Caco-2 (cell line): ENCODE data around the gene AMIGO2. TPM values are rescaled to one million over a fixed set of nuclear protein-coding genes. Genes with fewer than 3 reads are reported as not detected.
"Not testable (repeated sequence)": the region's sequence is repeated elsewhere in the genome, so short reads cannot be mapped to it uniquely, and the experiment has no call there.

Source experiments
- BruUV-seq: library from RNA; stranded (reverse); fragments of 400-500 nt; replicated peaks from 2 replicates; lab custom pipeline; 2021; lab: Mats Ljungman, UMichigan
- CTCF ChIA-PET: fragments of 300-600 bp; sonication (Branson Sonifier 250); formaldehyde crosslinking; loops from one replicate; lab custom pipeline; 2022; ENCODE audit warnings: antibody characterized with exemption; lab: Charles Lee
- POLR2A ChIA-PET: fragments of 300-600 bp; sonication (Branson Sonifier 250); formaldehyde crosslinking; loops from one replicate; lab custom pipeline; 2022; ENCODE audit warnings: antibody characterized with exemption; lab: Charles Lee
- DNase-seq, 2 experiments: peaks; one replicate each; pipeline versions ENCODE4 v3.0.0 to v3.0.0-alpha.2; 2020 to 2022
- H3K27me3 ChIP-seq: replicated peaks from 2 replicates; pipeline ENCODE4 v1.6.0; 2011; ENCODE audit warnings: low read length; ENCODE audit not compliant: control insufficient read depth, insufficient read depth
- H3K36me3 ChIP-seq: 2 replicates; pipeline ENCODE4 v1.5.1; 2011; ENCODE audit warnings: low read length; ENCODE audit not compliant: control insufficient read depth, insufficient read depth
- H3K4me1 ChIP-seq: fragments of 250-450 bp; sonication (Bioruptor Pico); 2 replicates; pipeline ENCODE4 v1.5.1; 2020; ENCODE audit warnings: mild to moderate bottlenecking
- H3K4me3 ChIP-seq: 2 replicates; pipeline ENCODE4 v1.5.1; 2011; ENCODE audit warnings: low read depth, mild to moderate bottlenecking, control low read depth, low read length
- H3K9me3 ChIP-seq: fragments of 250-450 bp; sonication (Bioruptor Pico); 2 replicates; pipeline ENCODE4 v1.5.1; 2020; ENCODE audit warnings: mild to moderate bottlenecking, moderate library complexity
- H3K27ac Mint-ChIP-seq: one replicate; pipeline ENCODE4 v1.8.0; 2022; ENCODE audit warnings: mixed read lengths; ENCODE audit not compliant: unreplicated experiment
- H3K27me3 Mint-ChIP-seq: one replicate; pipeline ENCODE4 v1.8.0; 2022; ENCODE audit warnings: mixed read lengths; ENCODE audit not compliant: insufficient read depth, unreplicated experiment
- H3K36me3 Mint-ChIP-seq: one replicate; pipeline ENCODE4 v1.8.0; 2022; ENCODE audit warnings: mild to moderate bottlenecking, mixed read lengths; ENCODE audit not compliant: insufficient read depth, unreplicated experiment
- H3K4me1 Mint-ChIP-seq: one replicate; pipeline ENCODE4 v1.8.0; 2022; ENCODE audit warnings: low read depth, mixed read lengths; ENCODE audit not compliant: unreplicated experiment
- H3K4me3 Mint-ChIP-seq: one replicate; pipeline ENCODE4 v1.8.0; 2022; ENCODE audit warnings: mild to moderate bottlenecking, moderate library complexity, mixed read lengths; ENCODE audit not compliant: unreplicated experiment
- H3K9me3 Mint-ChIP-seq: one replicate; pipeline ENCODE4 v1.8.0; 2022; ENCODE audit warnings: mixed read lengths; ENCODE audit not compliant: unreplicated experiment
- intact Hi-C: fragments of 100-400 bp; cut with micrococcal nuclease; formaldehyde crosslinking; loops from one replicate; pipeline ENCODE4 v1.10.0; 2022; ENCODE audit not compliant: unreplicated experiment
- total RNA-seq: library from RNA; stranded (reverse); gene quantifications from 2 replicates; pipeline ENCODE4 v1.2.3, GENCODE V29; 2022
- TF ChIP-seq, protein P1 (sequence below), 2 experiments: fragments of 200-600 bp in 1 of 2; IDR thresholded peaks; 1 replicate in 1 of 2; 2 replicates in 1 of 2; pipeline versions ENCODE4 v1.5.1 to v1.8.0; 2011 to 2022; ENCODE audit warnings: antibody characterized with exemption in 1 of 2, control low read depth in 1 of 2, inconsistent platforms in 1 of 2, low read depth in 1 of 2, low read length in 1 of 2, mild to moderate bottlenecking in 1 of 2, moderate library complexity in 1 of 2; ENCODE audit not compliant: insufficient read depth in 1 of 2, severe bottlenecking in 1 of 2, unreplicated experiment in 1 of 2

The AMIGO2 gene
- total RNA-seq, 1 experiment from 2014 or later, result 1.6 TPM

DNA sequence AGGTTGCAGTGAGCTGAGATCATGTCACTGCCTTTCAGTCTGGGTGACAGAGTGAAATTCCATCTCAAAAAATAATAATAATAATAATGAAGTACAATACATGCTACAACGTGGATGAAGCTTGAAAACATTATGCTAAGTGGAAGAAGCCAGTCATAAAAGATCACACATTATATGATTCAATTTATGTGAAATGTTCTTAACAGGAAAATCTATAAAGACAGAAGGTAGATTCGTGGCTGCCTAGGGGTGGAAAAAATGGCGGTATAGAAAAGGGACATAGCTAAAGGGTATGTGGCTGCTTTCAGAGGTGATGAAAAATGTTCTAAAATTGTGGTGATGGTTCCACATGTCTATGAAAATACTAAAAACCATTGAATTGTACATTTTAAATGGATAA, 41.0 kb upstream of the AMIGO2 start:
- Mint-ChIP-seq H3K9me3 (no peaks in the 10 kb centered on the region), H3K27ac (no peak overlapping the region), H3K36me3 (no peaks in the 10 kb centered on the region), H3K27me3 (no peaks in the 10 kb centered on the region), H3K4me1 (no peaks in the 10 kb centered on the region), H3K4me3 (no peak overlapping the region)
- no peaks in the 10 kb centered on the region for H3K27me3 ChIP-seq
- no peaks in the 10 kb centered on the region for H3K9me3 ChIP-seq
- no peaks in the 10 kb centered on the region for H3K4me1 ChIP-seq
- H3K4me3 ChIP-seq, result no peak overlapping the region
- no TSS peak for BruUV-seq
- ChIA-PET POLR2A (no interaction called here), CTCF (no interaction called here)
- no peak for DNase-seq
- no peaks in the 10 kb centered on the region for H3K36me3 ChIP-seq
- TF ChIP-seq, protein P1, sequence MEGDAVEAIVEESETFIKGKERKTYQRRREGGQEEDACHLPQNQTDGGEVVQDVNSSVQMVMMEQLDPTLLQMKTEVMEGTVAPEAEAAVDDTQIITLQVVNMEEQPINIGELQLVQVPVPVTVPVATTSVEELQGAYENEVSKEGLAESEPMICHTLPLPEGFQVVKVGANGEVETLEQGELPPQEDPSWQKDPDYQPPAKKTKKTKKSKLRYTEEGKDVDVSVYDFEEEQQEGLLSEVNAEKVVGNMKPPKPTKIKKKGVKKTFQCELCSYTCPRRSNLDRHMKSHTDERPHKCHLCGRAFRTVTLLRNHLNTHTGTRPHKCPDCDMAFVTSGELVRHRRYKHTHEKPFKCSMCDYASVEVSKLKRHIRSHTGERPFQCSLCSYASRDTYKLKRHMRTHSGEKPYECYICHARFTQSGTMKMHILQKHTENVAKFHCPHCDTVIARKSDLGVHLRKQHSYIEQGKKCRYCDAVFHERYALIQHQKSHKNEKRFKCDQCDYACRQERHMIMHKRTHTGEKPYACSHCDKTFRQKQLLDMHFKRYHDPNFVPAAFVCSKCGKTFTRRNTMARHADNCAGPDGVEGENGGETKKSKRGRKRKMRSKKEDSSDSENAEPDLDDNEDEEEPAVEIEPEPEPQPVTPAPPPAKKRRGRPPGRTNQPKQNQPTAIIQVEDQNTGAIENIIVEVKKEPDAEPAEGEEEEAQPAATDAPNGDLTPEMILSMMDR (IDR thresholded peaks at IDR 0.05; ENCODE audit: insufficient read depth in 1 of 2, low read depth in 1 of 2, low read length in 1 of 2, severe bottlenecking in 1 of 2, unreplicated experiment in 1 of 2), result no peak
- intact Hi-C loops, result no loop called here

DNA sequence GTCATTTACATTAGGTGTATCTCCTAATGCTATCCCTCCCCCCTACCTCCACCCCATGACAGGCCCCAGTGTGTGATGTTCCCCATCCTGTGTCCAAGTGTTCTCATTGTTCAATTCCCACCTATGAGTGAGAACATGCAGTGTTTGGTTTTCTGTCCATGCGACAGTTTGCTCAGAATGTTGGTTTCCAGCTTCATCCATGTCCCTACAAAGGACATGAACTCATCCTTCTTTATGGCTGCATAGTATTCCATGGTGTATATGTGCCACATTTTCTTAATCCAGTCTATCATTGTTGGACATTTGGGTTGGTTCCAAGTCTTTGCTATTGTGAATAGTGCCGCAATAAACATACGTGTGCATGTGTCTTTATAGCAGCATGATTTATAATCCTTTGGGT, 37.5 kb upstream of the AMIGO2 start:
- H3K4me3 ChIP-seq, POLR2A ChIA-PET, H3K4me1 Mint-ChIP-seq, H3K27ac Mint-ChIP-seq, CTCF ChIA-PET, DNase-seq, H3K4me3 Mint-ChIP-seq, H3K36me3 ChIP-seq, BruUV-seq, intact Hi-C loops, H3K27me3 Mint-ChIP-seq, H3K27me3 ChIP-seq, H3K9me3 Mint-ChIP-seq, H3K9me3 ChIP-seq, H3K36me3 Mint-ChIP-seq, H3K4me1 ChIP-seq: not testable (repeated sequence)

DNA sequence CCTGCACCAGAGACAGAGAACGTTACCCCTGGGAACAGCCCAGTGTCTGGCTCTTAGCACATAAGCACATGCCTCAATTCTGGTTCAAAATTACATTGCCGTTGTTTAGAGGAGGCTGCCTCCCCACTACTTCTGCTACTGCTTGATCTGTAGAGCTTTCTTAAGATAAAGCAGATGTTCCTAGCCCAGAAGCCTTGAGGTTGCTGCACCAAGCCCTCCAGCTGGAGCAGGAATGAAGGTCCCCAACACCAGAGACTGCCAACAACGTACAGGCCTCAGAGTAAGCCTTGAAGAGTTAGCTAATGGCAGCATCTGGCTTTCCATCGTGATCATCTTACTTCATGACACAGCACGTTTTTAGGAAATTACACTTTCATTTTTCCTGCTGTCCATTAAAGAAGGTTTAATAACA, 34.7 kb upstream of the AMIGO2 start:
- Histone ChIP-seq H3K4me3 (no peak overlapping the region), H3K4me1 (no peaks in the 10 kb centered on the region), H3K27me3 (no peaks in the 10 kb centered on the region), H3K9me3 (no peaks in the 10 kb centered on the region), H3K36me3 (no peaks in the 10 kb centered on the region)
- H3K27ac Mint-ChIP-seq, result no peak overlapping the region
- no peak overlapping the region for H3K4me3 Mint-ChIP-seq
- H3K9me3 Mint-ChIP-seq, result no peaks in the 10 kb centered on the region
- ChIA-PET CTCF (no interaction called here), POLR2A (no interaction called here)
- no peaks in the 10 kb centered on the region for H3K36me3 Mint-ChIP-seq
- BruUV-seq, result no TSS peak
- no peaks in the 10 kb centered on the region for H3K27me3 Mint-ChIP-seq
- no peaks in the 10 kb centered on the region for H3K4me1 Mint-ChIP-seq
- no peak for DNase-seq
- intact Hi-C loops, result no loop called here
- TF ChIP-seq, protein P1 (IDR thresholded peaks at IDR 0.05; ENCODE audit: insufficient read depth in 1 of 2, low read depth in 1 of 2, low read length in 1 of 2, severe bottlenecking in 1 of 2, unreplicated experiment in 1 of 2), result no peak

DNA sequence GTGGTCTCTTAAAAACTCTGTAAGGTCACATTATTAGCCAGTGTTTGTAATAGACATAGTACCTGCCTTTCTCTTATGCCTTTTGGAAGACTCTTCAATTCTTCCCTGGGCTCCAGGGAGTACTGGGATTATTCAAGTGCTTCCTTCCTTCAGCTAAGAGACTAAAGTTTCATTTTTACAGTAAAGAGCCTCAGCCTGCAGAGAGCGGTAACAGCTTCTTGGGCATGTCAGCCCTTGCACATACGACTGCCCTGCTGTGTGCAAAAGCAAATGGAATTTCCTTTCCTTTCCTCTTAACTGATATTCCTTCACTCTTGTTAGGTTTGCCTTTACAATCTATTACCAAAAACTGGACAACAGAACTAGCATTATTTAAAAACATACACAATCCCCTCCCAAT, 32.9 kb upstream of the AMIGO2 start:
- intact Hi-C loops, result no loop called here
- DNase-seq, result no peak
- H3K36me3 Mint-ChIP-seq, result no peaks in the 10 kb centered on the region
- no peak overlapping the region for H3K27ac Mint-ChIP-seq
- H3K27me3 ChIP-seq, result no peaks in the 10 kb centered on the region
- no peaks in the 10 kb centered on the region for H3K9me3 ChIP-seq
- H3K27me3 Mint-ChIP-seq, result no peaks in the 10 kb centered on the region
- BruUV-seq, result no TSS peak
- no peaks in the 10 kb centered on the region for H3K9me3 Mint-ChIP-seq
- ChIA-PET POLR2A (no interaction called here), CTCF (interaction anchor here (0.6 kb wide), 1 partner anchor 33 kb away, joined by 3 read pairs; the partner anchor contains the start of gene AMIGO2)
- H3K36me3 ChIP-seq, result no peaks in the 10 kb centered on the region
- no peak overlapping the region for H3K4me3 Mint-ChIP-seq
- H3K4me3 ChIP-seq, result no peak overlapping the region
- no peaks in the 10 kb centered on the region for H3K4me1 ChIP-seq
- TF ChIP-seq, protein P1 (IDR thresholded peaks at IDR 0.05; ENCODE audit: insufficient read depth in 1 of 2, low read depth in 1 of 2, low read length in 1 of 2, severe bottlenecking in 1 of 2, unreplicated experiment in 1 of 2), result no peak
- H3K4me1 Mint-ChIP-seq, result no peaks in the 10 kb centered on the region
